Measurements from ENCODE around the gene FHAD1.

Gene FHAD1

GRCh38 chr1:15394258-15394690 is 147.3 kb downstream of the FHAD1 start:
- no peak overlapping the region for H3K9ac ChIP-seq
- no peak for TF ChIP-seq Cebpa-rat (IDR thresholded peaks at IDR 0.05)
- H3K36me3 ChIP-seq, result no peaks in the 10 kb centered on the region
- H3K4me3 ChIP-seq, result no peak overlapping the region
- no peaks in the 10 kb centered on the region for H4K20me1 ChIP-seq
- no peak overlapping the region for H3K27ac ChIP-seq
- H3K4me1 ChIP-seq, result 0 out of 20 replicates have a peak, but pooled peaks cover 0 to 4% (median 0%) of the 10 kb centered on the region in 10 experiments
- H3K27me3 ChIP-seq, result no peaks in the 10 kb centered on the region
- no peak overlapping the region for H3K4me2 ChIP-seq
- H3K9me3 ChIP-seq (replicated peaks in 1 of 11), result peaks cover 3 to 11% (median 5%) of the 10 kb centered on the region in 11 experiments; a peak in 21 of 22 replicates

- peaks cover 0 to 13% (median 6%) of the 10 kb centered on the region in 10 experiments; a peak in 5 of 20 replicates for H3K4me1 ChIP-seq
- H3K27ac ChIP-seq, result no peak overlapping the region
- no peak overlapping the region for H3K4me3 ChIP-seq
- H3K27me3 ChIP-seq, result no peaks in the 10 kb centered on the region
- no peak overlapping the region for H3K9ac ChIP-seq
- H3K36me3 ChIP-seq, result no peaks in the 10 kb centered on the region
- TF ChIP-seq Cebpa-rat (IDR thresholded peaks at IDR 0.05), result no peak
- peaks cover 12 to 22% (median 16%) of the 10 kb centered on the region in 11 experiments; a peak in 21 of 22 replicates for H3K9me3 ChIP-seq (replicated peaks in 1 of 11)
- peak overlapping the region in 1 of 11 experiments; percentile 35; a peak in 1 of 22 replicates for H3K4me2 ChIP-seq
- H4K20me1 ChIP-seq, result no peaks in the 10 kb centered on the region
Measured at GRCh38 chr1:15397236-15397635, 150.2 kb downstream of the FHAD1 start.

GRCh38 chr1:15399710-15400109 is 152.7 kb downstream of the FHAD1 start:
- H3K27ac ChIP-seq, result no peak overlapping the region
- H3K9ac ChIP-seq, result no peak overlapping the region
- H3K4me2 ChIP-seq, result no peak overlapping the region
- H3K4me3 ChIP-seq, result no peak overlapping the region
- H3K9me3 ChIP-seq (replicated peaks in 1 of 11), result peaks cover 12 to 22% (median 16%) of the 10 kb centered on the region in 11 experiments; a peak in 21 of 22 replicates
- no peaks in the 10 kb centered on the region for H3K36me3 ChIP-seq
- no peaks in the 10 kb centered on the region for H3K27me3 ChIP-seq
- no peak for TF ChIP-seq Cebpa-rat (IDR thresholded peaks at IDR 0.05)
- no peaks in the 10 kb centered on the region for H4K20me1 ChIP-seq
- H3K4me1 ChIP-seq, result peaks cover 0 to 13% (median 6%) of the 10 kb centered on the region in 10 experiments; a peak in 5 of 20 replicates

- H3K27me3 ChIP-seq, result no peaks in the 10 kb centered on the region
- no peak for TF ChIP-seq Cebpa-rat (IDR thresholded peaks at IDR 0.05)
- H4K20me1 ChIP-seq, result no peaks in the 10 kb centered on the region
- no peak overlapping the region for H3K4me3 ChIP-seq
- no peak overlapping the region for H3K27ac ChIP-seq
- peaks cover 12 to 22% (median 16%) of the 10 kb centered on the region in 11 experiments; a peak in 21 of 22 replicates for H3K9me3 ChIP-seq (replicated peaks in 1 of 11)
- H3K4me2 ChIP-seq, result 0 out of 22 replicates have a peak overlapping the region, but pooled peaks of 1 of the 11 experiments have one; percentile 22
- H3K36me3 ChIP-seq, result no peaks in the 10 kb centered on the region
- peaks cover 0 to 13% (median 6%) of the 10 kb centered on the region in 10 experiments; a peak in 5 of 20 replicates for H3K4me1 ChIP-seq
- no peak overlapping the region for H3K9ac ChIP-seq
Measured at GRCh38 chr1:15400627-15401026, 153.6 kb downstream of the FHAD1 start.

- H3K36me3 ChIP-seq, result no peaks in the 10 kb centered on the region
- H3K4me2 ChIP-seq, result peak overlapping the region in 3 of 11 experiments; percentile 1 to 22 (median 6); a peak in 2 of 22 replicates
- H3K27me3 ChIP-seq, result no peaks in the 10 kb centered on the region
Measured at GRCh38 chr1:15401391-15402055, 154.5 kb downstream of the FHAD1 start.

GRCh38 chr1:15402809-15403450 is 155.9 kb downstream of the FHAD1 start:
- no peak overlapping the region for H3K4me3 ChIP-seq
- TF ChIP-seq Cebpa-rat (IDR thresholded peaks at IDR 0.05), result no peak
- peaks cover 12 to 22% (median 16%) of the 10 kb centered on the region in 11 experiments; a peak in 21 of 22 replicates for H3K9me3 ChIP-seq (replicated peaks in 1 of 11)
- H3K4me1 ChIP-seq, result peaks cover 0 to 11% (median 6%) of the 10 kb centered on the region in 10 experiments; a peak in 5 of 20 replicates
- no peak overlapping the region for H3K4me2 ChIP-seq
- H3K27me3 ChIP-seq, result peaks cover 0 to 10% (median 0%) of the 10 kb centered on the region in 11 experiments; a peak in 4 of 22 replicates
- H3K36me3 ChIP-seq, result no peaks in the 10 kb centered on the region
- H4K20me1 ChIP-seq, result no peaks in the 10 kb centered on the region; a peak in 1 of 22 replicates
- no peak overlapping the region for H3K27ac ChIP-seq
- no peak overlapping the region for H3K9ac ChIP-seq

More at GRCh38 chr1:15401391-15402055, 154.5 kb downstream of the FHAD1 start:
- H3K9me3 ChIP-seq (replicated peaks in 1 of 11), result peaks cover 12 to 22% (median 16%) of the 10 kb centered on the region in 11 experiments; a peak in 21 of 22 replicates
- peaks cover 0 to 13% (median 6%) of the 10 kb centered on the region in 10 experiments; a peak in 5 of 20 replicates for H3K4me1 ChIP-seq
- H4K20me1 ChIP-seq, result no peaks in the 10 kb centered on the region
- TF ChIP-seq Cebpa-rat (IDR thresholded peaks at IDR 0.05), result no peak
- H3K9ac ChIP-seq, result no peak overlapping the region
- H3K4me3 ChIP-seq, result no peak overlapping the region
- no peak overlapping the region for H3K27ac ChIP-seq

- Histone ChIP-seq H4K20me1 (no peaks in the 10 kb centered on the region; a peak in 1 of 22 replicates), H3K4me2 (no peak overlapping the region)
Measured at GRCh38 chr1:15403962-15404580, 157.0 kb downstream of the FHAD1 start.

GRCh38 chr1:15405106-15405850 is 158.3 kb downstream of the FHAD1 start:
- TF ChIP-seq Cebpa-rat (IDR thresholded peaks at IDR 0.05), result no peak
- peaks cover 0 to 3% (median 0%) of the 10 kb centered on the region in 11 experiments; a peak in 2 of 22 replicates for H4K20me1 ChIP-seq
- no peak overlapping the region for H3K4me3 ChIP-seq
- no peak overlapping the region for H3K27ac ChIP-seq
- no peaks in the 10 kb centered on the region for H3K36me3 ChIP-seq
- H3K27me3 ChIP-seq, result peaks cover 0 to 17% (median 8%) of the 10 kb centered on the region in 11 experiments; a peak in 8 of 22 replicates
- no peak overlapping the region for H3K4me2 ChIP-seq
- H3K9ac ChIP-seq, result no peak overlapping the region
- H3K4me1 ChIP-seq, result peaks cover 0 to 20% (median 12%) of the 10 kb centered on the region in 10 experiments; a peak in 17 of 20 replicates
- H3K9me3 ChIP-seq (replicated peaks in 1 of 11), result peaks cover 0 to 3% (median under 1%) of the 10 kb centered on the region in 11 experiments; a peak in 9 of 22 replicates

More at GRCh38 chr1:15403962-15404580, 157.0 kb downstream of the FHAD1 start:
- Histone ChIP-seq H3K4me1 (peaks cover 0 to 17% (median 11%) of the 10 kb centered on the region in 10 experiments; a peak in 17 of 20 replicates), H3K4me3 (no peak overlapping the region), H3K9me3 (replicated peaks in 1 of 11) (peaks cover 10 to 15% (median 12%) of the 10 kb centered on the region in 11 experiments; a peak in 21 of 22 replicates), H3K9ac (no peak overlapping the region), H3K27me3 (peaks cover 0 to 16% (median 6%) of the 10 kb centered on the region in 11 experiments; a peak in 8 of 22 replicates), H3K36me3 (no peaks in the 10 kb centered on the region), H3K27ac (no peak overlapping the region)
- TF ChIP-seq Cebpa-rat (IDR thresholded peaks at IDR 0.05), result no peak
